Caki2 (cell line): ENCODE measurements around the gene NPAS3. TPM values are rescaled to one million over a fixed set of nuclear protein-coding genes. Genes with fewer than 3 reads are reported as not detected.
"Not testable (repeated sequence)": the region's sequence is repeated elsewhere in the genome, so short reads cannot be mapped to it uniquely, and the experiment has no call there.

Experiments used
- DNase-seq: peaks from one replicate; pipeline ENCODE4 v3.0.0-alpha.2; 2015; ENCODE audit warnings: low read depth
- in situ Hi-C: cut with HindIII; loops from 2 replicates; pipeline ENCODE4 v1.10.0; 2016; ENCODE audit warnings: low sequenced_read_pairs, low pct_unique_long_range_greater_than_20kb, mixed read lengths
- total RNA-seq: library from RNA; depleted of rRNA; stranded (reverse); fragments of >200 nt; shearing (Covaris generic); gene quantifications from 2 replicates; pipeline ENCODE4 v1.2.3, GENCODE V29; 2014; ENCODE audit warnings: low replicate concordance

The NPAS3 gene
- total RNA-seq, 1 experiment from 2014 or later: 8.1 TPM

DNA sequence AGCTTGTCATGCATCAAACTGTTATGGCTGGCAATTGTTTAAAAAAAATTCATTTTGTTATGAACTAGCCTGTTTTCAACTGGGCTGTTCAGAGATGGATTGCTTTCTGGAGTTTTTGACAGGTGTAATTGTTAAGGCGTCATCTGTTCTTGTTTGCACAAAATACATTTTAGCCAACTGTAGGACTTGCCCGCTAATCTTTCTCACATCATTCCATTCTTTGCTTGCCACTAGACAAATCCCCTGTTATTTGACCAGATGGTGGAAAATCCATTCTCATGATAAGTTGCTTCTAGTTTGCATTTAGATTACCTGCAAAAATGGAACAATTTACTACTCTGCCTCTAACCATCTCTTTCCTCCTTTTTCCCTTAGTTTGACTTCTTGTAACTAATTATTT lies 114.3 kb downstream of the NPAS3 start:
- DNase-seq: no peak
- in situ Hi-C loops: no loop called here

DNA sequence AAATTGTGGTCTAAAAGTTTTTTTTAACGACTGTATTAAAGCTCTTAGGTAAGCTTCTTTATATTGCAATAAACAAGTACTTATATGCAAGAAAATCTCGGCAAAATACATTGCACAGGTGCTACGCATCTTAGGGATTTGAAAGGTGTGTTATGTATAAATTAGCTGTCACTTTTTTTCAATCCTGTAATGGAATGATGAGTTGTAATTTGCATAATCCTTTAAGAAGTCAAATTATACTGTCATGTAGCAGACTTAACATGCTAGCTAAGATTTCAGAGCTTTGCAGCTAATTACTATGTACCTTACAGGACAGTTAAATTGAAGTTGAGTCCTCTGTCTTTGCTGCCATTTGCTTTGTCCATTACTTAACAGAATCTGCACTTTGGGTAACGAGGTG lies 117.5 kb downstream of the NPAS3 start:
- in situ Hi-C loops: no loop called here
- no peak for DNase-seq

DNA sequence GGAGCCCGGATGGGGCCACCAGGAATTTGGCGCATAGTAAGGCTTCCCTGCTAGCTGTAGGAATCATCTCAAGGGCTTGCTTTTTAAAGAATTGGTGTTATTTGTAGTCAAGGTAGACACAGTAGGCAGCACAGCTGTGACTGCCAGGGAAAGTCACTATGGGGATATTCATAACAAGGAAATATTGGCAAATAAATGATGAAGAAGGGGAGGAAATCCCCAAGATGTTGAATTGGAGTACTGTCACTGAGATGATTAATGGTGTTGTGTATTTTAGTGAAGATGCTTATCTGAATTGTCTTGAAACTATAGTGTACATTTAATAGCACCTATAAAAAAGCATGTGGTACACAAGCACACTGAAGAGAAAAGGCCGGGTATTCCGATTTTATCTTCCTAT lies 118.9 kb downstream of the NPAS3 start:
- DNase-seq: no peak
- in situ Hi-C loops: no loop called here

DNA sequence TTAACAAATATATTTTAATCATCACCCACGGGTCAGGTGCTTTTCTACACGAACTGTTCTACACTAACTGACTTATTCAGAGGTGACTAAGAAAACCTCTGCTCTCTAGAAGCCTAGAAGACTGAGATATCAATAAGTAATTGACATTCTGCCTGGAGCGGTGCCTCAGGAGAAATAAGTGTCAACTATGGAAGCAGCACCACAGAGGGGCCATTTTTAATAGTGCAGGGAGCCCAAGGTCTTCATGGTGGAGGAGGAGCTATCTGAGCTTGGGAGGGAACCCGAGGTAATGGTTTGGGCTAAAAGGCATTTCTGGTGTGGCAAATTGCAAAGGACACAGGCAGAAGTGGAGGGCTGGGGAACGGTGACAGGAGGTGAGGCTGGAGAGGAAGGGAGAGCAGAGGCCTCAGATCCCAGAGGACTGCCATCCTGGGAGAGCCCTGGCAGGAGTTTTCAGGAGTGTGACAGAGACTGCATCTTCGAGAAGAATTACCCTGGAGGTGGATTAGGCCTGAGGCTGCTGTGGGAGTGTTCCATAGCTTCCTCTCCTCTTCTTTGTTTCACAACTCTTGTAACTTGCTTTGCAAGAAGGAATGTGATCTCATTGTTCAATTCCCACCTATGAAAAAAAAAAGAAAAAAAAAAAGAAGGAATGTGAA lies 123.1 kb downstream of the NPAS3 start:
- no peak for DNase-seq
- in situ Hi-C loops: no loop called here

DNA sequence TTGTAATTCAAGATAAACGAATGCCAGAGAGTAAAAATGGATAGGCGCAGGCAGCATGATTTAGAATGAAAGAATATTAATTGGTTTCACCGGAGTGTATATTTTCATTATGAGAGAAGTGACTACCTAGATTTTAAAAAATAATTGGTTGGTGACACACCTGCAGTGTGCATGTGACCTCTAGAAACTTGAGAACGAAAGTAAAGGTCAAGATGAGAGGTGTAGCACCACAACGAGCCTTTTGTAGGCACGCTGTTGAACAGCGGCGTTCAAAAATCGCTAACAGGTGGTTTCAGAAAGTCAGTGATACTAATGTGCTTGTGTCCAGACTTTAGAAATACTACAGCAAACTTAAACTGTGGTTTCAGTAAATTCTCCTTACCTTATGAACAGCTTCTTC lies 123.8 kb downstream of the NPAS3 start:
- no peak for DNase-seq
- in situ Hi-C loops: no loop called here

DNA sequence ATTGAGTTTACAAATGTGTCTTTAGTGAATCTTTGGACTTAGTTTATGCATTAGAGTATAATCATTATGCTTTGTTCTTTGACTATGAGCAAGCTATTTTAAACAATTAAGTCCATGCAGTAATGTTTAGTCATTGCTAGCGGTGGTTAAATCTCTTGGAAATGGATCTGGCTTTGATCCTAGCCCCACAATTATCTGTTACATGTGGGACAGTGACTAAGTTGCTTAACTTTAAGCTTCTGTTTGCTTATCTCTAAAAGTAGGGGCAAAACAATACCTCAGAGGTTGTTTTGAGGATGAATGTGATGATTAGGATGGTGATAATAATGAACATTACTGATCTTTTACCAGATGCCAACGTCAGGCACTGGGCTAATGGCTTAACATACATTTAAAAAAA lies 124.2 kb downstream of the NPAS3 start:
- in situ Hi-C loops: no loop called here
- DNase-seq: no peak

DNA sequence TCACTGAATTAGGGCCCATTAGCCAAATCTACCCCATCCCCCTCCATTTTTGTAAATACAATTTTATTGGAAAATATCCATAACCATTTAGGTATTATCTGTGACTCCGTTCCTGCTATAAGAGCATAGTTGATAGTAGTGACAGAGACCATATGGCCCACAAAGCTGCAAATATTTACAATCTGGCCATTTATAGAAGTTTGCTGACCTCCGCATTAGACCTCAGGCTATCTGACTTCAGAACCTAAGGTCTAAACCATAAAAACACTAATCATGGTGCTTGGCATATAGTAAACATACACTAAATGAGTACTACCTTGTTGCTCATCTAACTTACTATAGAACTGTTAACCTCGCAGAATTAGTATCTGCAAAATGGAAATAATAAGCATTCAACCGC lies 124.8 kb downstream of the NPAS3 start:
- in situ Hi-C loops: no loop called here
- DNase-seq: no peak

DNA sequence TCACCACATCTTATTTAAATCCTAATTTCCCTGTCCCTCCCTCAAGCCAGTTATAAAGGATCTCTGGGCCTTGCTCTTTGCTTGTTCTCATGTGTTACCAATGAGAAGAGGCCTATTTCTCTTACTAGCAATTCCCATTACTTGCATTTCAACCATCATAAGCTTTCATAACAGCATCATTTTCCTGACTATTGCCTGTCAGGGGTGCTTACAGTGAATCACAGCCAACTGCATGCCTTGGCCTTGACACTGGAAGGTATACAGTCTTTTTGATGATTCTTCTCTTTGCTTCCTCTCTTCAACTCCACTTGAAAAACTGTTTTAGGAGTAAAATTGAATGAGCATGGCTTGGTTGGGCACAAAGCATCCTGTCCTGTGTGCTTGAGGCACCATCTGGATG lies 127.0 kb downstream of the NPAS3 start:
- in situ Hi-C loops: no loop called here
- no peak for DNase-seq

DNA sequence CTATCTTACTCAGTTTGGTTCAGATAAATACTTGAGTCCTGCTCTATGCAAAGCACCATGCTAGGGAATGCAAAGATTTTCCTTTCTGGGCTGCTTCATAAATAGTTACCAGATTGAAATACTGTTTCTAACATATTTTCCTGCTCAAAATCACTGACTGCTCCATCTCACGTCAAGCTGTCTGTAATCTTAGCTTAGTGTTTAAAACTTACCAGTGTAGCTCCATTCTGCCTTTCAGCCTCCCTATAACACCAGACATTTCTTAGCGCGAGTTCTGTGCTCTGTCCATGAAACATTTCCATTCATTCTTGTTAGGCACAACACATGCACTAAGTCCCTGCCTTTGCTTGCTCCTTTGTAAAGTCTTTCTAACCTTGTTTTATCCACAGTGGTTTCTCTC lies 129.4 kb downstream of the NPAS3 start:
- DNase-seq: no peak

DNA sequence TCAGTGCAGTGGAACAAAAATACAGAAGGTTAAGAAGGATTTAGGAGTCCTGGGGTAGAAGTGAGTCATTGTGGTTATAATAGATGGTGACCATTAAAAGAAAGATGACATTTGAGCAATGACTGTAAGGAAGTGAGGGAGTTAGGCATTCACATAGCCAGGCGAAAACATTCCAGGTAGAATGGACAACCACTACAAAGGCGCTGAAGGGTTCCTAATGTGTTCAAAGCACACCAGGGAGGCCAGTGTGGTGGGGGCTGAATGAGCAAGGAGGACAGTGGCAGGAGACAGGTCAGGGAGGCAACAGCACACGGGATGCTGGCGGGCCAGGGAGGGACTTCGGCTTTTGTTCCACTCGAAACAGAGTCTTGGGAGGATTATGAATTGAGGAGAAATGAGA lies 129.9 kb downstream of the NPAS3 start:
- in situ Hi-C loops: no loop called here
- DNase-seq: peak; percentile 1

More for the DNA sequence above, 129.4 kb downstream of the NPAS3 start:
- in situ Hi-C loops: no loop called here

DNA sequence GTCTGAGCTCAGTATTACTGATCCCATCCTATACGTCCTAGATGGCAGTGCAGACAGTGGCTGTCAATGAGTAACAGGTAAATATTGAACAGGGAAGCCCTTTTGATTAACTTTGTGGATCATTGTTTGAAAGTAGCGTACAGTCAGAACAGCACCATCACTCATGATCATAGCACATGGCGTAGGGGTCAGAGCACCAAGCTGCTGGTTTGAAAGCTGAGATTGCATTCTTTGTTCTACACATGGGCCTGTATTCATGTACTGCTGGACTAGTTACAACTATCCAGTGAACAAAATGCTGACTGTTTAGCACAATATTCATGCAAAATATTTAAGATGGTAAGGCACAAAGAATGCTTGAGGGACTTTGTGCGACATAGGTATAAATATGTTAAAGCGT lies 131.8 kb downstream of the NPAS3 start:
- in situ Hi-C loops: no loop called here
- DNase-seq: no peak

DNA sequence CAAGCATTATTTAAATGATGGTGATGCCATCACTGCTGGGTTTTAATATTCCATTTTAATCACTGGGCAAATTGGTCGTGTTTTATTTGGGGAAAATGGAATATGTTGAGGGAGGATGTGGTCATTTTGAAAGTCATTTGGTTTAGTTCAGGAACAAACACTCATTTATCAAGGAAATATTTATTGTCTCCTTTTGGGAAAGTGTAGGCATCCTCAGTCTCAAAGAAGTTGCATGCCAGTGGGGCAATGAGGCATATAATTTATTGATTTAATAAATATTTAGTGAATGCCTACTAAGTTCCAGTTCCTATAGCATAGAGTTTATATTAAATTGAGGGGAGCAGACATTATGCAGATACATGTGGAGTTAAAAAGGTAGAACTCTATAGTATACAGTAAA lies 134.3 kb downstream of the NPAS3 start:
- in situ Hi-C loops: no loop called here
- DNase-seq: no peak

DNA sequence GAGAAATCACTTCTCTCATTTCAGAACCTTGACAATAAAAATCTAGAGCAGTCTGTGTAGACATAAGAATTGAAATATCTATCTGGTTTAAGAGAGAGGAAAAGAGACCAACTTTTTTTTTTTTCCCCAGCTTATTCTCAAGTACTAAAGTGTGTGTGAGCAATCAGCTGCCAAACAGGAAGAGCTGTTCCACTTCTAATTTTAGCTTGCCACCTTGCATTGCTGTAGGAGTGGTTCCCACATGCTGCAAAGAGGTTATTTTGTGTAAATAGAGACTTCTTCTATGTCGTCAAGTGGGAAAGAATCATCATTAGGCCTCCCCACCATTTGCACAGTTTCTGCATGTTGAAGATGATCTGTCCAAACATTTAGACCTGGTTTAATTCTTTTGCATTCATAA lies 142.6 kb downstream of the NPAS3 start:
- no peak for DNase-seq
- in situ Hi-C loops: no loop called here

DNA sequence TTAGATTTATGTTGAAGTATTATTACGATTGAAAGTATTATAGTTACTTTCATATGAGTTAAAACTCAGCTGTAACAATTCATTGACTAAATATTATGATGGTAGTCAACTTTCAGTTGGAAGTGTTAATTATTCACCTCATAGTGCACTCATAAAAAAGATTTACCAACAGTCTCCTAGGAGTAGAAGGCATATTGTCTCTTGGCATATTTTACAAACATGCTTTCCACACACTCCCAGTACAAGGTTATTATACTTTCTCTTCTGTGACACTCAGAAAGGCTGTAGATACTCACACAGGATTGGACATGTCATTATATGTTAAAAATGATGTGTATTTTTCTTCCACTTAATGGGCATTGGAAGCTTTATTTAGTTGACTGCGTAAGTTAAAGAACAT lies 147.1 kb downstream of the NPAS3 start:
- in situ Hi-C loops: no loop called here
- DNase-seq: no peak

DNA sequence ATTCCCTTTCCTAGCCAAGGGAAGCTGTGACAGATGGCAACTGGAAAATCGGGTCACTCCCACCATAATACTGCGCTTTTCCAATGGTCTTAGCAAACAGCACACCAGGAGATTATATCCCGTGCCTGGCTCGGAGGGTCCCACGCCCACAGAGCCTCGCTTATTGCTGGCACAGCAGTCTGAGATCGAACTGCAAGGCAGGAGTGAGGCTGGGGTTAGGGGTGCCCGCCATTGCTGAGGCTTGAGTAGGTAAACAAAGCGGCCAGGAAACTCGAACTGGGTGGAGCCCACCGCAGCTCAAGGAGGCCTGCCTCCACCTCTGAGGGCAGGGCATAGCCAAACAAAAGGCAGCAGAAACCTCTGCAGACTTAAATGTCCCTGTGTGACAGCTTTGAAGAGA lies 149.6 kb downstream of the NPAS3 start:
- DNase-seq, in situ Hi-C loops: not testable (repeated sequence)

DNA sequence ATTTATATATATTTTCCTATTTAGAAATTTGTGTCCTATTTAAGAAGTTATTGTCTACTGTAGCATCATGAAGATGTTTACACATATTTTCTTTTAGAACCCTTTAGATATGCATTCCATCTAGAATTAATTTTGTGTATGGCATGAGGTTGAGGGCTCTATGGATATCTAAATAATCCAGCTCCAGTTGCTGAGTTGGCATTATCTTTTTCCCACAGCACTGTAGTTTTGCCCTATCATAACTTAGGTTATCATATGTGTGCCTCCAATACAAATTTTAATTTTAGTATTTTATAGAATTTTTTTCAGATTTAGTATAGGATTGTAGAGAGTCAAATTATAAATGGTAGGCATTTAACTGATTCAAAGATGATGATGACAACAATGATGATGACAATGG lies 159.3 kb downstream of the NPAS3 start:
- no peak for DNase-seq
- in situ Hi-C loops: no loop called here

DNA sequence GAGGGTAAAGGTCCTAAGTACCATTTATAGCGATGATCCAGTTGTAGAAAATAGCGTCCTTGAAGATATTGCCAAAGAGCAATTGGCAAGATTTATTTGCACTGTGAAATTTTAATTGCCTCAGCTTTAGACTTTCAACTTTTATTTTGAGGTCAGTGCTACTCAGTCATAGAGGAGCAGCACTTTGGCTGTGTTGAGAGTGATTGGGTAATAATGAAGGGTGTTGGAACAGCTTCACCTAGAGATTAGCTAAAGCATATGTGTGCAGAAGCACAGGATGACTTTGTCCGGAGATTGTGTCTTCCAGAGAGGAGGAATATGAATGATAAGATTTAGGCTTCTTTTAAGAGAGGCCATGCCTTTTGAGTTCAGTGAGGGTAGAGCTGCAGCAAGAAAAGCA lies 164.8 kb downstream of the NPAS3 start:
- in situ Hi-C loops: no loop called here
- no peak for DNase-seq

DNA sequence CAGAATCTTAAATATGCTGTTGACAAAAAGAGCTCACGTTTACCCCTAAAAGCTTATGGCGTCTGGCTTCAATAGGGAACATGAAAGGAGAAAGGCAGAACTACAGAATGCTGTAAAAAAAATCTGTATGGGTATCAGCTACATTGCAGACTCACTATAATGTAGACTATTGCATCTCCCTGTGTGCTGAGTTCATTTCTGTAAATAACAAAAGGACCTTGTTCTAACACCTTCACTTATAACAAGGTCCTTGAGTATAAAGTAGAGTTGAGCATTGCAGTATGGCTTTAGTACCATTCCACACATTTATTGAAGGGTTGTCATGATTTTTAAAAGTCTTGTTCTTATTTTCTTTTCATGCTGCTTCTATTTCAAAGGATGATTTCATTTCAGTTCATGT lies 165.3 kb downstream of the NPAS3 start:
- in situ Hi-C loops: no loop called here
- DNase-seq: no peak

DNA sequence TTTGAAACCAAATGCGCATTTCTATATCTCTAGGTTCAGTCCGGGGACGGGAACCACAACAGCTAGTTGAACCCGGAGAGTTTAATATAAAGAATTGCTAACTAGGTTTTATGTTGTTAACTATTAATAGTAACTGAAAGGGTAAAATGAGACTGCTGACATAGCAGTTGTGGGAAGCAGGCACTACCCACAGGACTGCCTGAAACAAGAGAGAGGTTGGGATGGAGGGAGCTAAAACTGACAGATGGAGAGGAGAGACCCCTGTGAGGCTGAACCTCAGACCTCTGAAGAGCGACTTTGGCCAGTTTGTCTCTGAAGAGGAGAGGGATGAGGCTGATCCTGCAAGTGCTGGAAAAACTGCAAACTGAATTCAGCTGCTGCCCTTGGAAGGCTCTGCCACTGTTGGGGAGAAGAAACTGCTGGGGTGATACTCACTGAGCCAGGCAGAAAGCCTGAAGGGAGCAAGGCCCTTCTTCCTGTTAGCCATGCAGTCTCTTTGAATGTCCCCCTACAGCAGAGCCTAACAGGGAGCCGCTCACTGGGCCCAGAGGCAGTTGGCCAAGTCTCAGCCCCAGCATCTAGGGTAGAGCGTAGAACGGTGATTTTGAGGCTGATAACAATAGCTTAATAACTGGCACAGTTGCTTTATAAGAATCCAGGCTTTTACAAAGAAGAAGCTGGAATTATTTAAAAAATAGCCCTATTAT lies 172.2 kb downstream of the NPAS3 start:
- in situ Hi-C loops: no loop called here
- no peak for DNase-seq

DNA sequence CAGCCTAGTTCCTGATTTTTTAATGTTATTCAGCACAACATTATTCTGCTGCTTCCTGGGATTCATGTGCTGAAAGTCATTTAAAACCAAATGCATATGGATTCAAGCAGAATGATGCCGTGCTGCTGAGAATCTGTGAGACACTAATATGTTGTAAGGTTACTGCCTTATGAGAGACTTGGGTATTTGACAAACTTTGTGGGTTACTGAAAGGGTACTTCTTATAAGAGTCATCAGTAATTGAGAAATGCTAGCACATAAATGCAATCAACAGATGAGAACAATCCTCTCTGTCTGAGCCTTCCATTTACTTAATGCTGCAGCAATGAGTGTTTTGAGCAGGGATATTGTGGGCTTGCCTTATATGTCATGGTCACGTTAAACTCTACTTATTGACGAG lies 175.7 kb downstream of the NPAS3 start:
- DNase-seq: no peak
- in situ Hi-C loops: no loop called here
